Esophagus (tissue), 2 donors: ENCODE data around the gene OGFOD3. TPM values are rescaled to one million over a fixed set of nuclear protein-coding genes. Genes with fewer than 3 reads are reported as not detected.
A peak's percentile ranks its signal among the peaks of the same experiment; 100 is the strongest.
"Not testable (repeated sequence)": the region's sequence is repeated elsewhere in the genome, so short reads cannot be mapped to it uniquely, and the experiment has no call there.

Experiments used
- H3K27ac ChIP-seq, 2 donors: one replicate each; pipeline ENCODE4 v1.5.1; 2013; ENCODE audit warnings: low read depth in 2 of 2, mild to moderate bottlenecking in 2 of 2, inconsistent platforms in 1 of 2, low read length in 1 of 2, moderate library complexity in 1 of 2
- H3K27me3 ChIP-seq, 2 donors: one replicate each; pipeline ENCODE4 v1.6.1; 2013; ENCODE audit warnings: low read length in 2 of 2, control low read depth in 1 of 2, mild to moderate bottlenecking in 1 of 2; ENCODE audit not compliant: insufficient read depth in 2 of 2, control insufficient read depth in 1 of 2
- H3K36me3 ChIP-seq, 2 donors: one replicate each; pipeline ENCODE4 v1.6.1; 2013; ENCODE audit warnings: low read length in 1 of 2; ENCODE audit not compliant: control insufficient read depth in 2 of 2, insufficient read depth in 2 of 2
- H3K4me1 ChIP-seq, 2 donors: one replicate each; pipeline ENCODE4 v1.6.1; 2013; ENCODE audit warnings: low read length in 1 of 2; ENCODE audit not compliant: control insufficient read depth in 2 of 2, insufficient read depth in 2 of 2
- H3K4me3 ChIP-seq, 2 donors: one replicate each; pipeline ENCODE4 v1.5.1; 2013; ENCODE audit warnings: low read length in 2 of 2, mild to moderate bottlenecking in 2 of 2, low read depth in 1 of 2, moderate library complexity in 1 of 2
- H3K9me3 ChIP-seq, 2 donors: one replicate each; pipeline ENCODE4 v1.6.1; 2013; ENCODE audit warnings: mild to moderate bottlenecking in 2 of 2, low read depth in 1 of 2, low read length in 1 of 2, moderate library complexity in 1 of 2; ENCODE audit not compliant: control insufficient read depth in 2 of 2, insufficient read depth in 1 of 2
- WGBS, 2 donors: extraction: QIAGEN DNeasy Blood & Tissue Kit; methylation state at CpG; one replicate each; pipeline ENCODE4 v1.1.7; 2013; 5-methylcytosine and 5-hydroxymethylcytosine counted together
- polyA plus RNA-seq, 2 donors: library from polyadenylated mRNA; stranded (reverse); fragments of 200-250 nt; gene quantifications; one replicate each; pipeline ENCODE4 v1.2.3, GENCODE V29; 2013
- donor health status: healthy with polysubstance abuse.
- donor health status: Bipolar disorder and iron deficiency.

Gene OGFOD3, protein sequence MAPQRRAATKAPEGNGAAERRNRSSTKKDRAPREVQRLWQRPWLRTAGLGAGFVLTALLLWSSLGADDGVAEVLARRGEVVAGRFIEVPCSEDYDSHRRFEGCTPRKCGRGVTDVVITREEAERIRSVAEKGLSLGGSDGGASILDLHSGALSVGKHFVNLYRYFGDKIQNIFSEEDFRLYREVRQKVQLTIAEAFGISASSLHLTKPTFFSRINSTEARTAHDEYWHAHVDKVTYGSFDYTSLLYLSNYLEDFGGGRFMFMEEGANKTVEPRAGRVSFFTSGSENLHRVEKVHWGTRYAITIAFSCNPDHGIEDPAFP
- polyA plus RNA-seq, result 10 to 100 TPM; 11.4 to 11.6 TPM

DNA sequence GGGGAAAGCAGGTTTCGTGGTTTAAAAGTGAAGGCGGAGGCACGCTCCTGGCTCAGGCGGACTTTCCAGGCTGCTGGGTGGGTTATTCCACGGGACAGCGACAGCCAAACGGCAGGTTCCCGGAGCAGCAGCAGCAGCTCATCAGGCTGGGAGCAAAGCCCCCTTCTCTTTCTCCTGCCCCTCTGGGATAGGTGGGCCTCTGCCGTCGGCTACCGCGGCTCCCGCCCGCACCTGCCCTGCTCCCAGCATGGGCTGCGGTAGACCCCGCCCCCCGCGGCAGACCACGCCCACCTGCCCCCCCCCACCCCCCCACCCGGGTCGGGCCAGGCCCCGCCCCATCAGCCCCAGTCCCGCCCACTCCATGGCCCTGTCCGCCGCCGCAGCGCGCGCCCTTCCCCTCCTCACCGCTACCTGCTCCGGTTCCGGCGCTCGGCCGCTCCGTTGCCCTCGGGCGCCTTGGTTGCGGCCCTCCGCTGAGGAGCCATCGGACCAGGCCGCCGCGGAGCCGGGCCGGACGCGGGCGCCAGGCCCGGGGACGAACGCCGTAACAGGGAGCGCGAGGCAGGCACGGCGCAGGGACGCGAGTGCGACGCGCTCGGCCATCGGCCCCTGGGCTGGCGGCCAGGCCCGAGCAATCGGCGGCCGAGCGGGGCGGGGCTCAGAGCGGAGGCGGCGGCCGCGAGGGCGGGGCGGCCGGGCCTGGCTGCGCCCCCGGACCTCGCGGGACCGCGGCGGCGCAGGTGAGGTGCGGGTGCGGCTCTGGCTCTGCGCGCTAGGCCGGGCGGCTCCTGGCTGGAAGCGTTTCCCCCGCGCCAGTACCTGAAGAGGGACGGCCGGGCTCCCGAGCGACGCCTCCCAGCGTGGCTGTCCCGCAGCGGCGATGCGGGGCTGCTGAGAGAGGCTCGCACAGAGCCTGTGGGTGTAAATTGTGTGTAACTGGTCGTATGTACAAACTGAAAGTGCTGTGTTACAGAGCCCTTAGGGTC lies at the start of gene OGFOD3, which contains the start of gene HEXD:
Gene OGFOD3, minus strand, starts transcription at position 586 of the 986 bp plus-strand sequence. Its CDS starts 101 bp downstream, at position 485.
Gene HEXD, plus strand, starts transcription at position 347 of the 986 bp plus-strand sequence. CDS start 1,453 bp downstream, outside the sequence.
- H3K27ac ChIP-seq, result peak within 1 kb of the TSS; percentile 93 to 95
- no peaks in the 10 kb centered on the region for H3K27me3 ChIP-seq
- H3K9me3 ChIP-seq, result no peaks in the 10 kb centered on the region
- peaks cover 2 to 3% of the 10 kb centered on the region in 2 donors for H3K4me1 ChIP-seq
- H3K36me3 ChIP-seq, result peaks cover 0 to 3% of the 10 kb centered on the region in 2 donors
- peak within 1 kb of the TSS; percentile 62 to 98 for H3K4me3 ChIP-seq
- 1% methylated on average over 96 to 108 of the region's 108 CpGs for WGBS, 2 donors

DNA sequence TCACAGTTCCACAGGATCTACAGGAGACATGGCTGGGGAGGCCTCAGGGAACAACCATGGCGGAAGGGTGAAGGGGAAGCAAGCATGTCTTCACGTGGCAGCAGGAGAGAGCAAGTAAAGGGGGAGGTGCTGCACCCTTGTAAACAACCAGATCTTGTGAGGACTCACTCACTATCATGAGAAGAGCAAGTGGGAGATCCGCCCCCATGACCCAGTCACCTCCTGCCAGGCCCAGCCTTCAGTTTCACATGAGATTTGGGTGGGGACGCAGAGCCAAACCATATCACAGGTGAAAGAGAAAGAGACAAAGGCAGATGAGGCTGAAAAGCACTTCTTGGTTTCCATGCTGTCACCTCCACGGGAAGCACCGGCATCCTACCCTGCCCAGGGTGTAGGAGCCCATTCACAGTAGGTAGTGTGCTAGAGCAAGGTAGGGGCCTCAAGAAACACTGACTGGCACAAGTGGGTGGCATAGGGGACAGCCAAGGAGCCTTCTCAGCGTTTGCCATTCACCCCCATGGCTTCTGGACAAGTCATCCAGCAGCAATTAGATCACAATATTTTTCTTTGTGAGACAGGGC lies 46.7 kb upstream of the OGFOD3 start:
- Histone ChIP-seq H3K9me3 (no peaks in the 10 kb centered on the region), H3K27me3 (no peaks in the 10 kb centered on the region), H3K36me3 (peaks cover 3 to 51% of the 10 kb centered on the region in 2 donors), H3K4me3 (no peak overlapping the region), H3K27ac (no peak overlapping the region), H3K4me1 (no peaks in the 10 kb centered on the region)
- WGBS, 2 donors, result 82 to 85% methylated on average over 7 of the region's 7 CpGs

DNA sequence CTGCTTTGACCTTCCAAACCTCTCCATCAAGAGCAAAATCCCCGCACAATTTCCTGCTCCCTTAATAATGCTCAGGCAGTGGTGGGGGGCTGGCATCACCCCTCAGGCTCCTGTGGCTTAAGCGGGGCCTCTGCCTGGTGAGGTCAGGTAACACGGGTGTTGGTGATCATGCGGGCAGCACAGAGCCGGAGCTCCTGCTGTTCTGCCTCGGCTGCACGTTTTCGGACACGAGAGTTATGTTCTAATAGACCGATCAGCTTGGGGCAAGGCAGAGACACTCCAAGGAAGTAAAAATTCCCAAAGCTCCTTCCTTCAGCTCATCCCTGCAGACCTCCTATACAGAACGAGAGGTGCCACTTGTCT lies 46.2 kb upstream of the OGFOD3 start:
- H3K27me3 ChIP-seq, result no peaks in the 10 kb centered on the region
- H3K4me3 ChIP-seq, result no peak overlapping the region
- peaks cover 3 to 50% of the 10 kb centered on the region in 2 donors for H3K36me3 ChIP-seq
- no peaks in the 10 kb centered on the region for H3K4me1 ChIP-seq
- H3K9me3 ChIP-seq, result no peaks in the 10 kb centered on the region
- no peak overlapping the region for H3K27ac ChIP-seq
- WGBS, 2 donors, result 86 to 90% methylated on average over 11 of the region's 11 CpGs

DNA sequence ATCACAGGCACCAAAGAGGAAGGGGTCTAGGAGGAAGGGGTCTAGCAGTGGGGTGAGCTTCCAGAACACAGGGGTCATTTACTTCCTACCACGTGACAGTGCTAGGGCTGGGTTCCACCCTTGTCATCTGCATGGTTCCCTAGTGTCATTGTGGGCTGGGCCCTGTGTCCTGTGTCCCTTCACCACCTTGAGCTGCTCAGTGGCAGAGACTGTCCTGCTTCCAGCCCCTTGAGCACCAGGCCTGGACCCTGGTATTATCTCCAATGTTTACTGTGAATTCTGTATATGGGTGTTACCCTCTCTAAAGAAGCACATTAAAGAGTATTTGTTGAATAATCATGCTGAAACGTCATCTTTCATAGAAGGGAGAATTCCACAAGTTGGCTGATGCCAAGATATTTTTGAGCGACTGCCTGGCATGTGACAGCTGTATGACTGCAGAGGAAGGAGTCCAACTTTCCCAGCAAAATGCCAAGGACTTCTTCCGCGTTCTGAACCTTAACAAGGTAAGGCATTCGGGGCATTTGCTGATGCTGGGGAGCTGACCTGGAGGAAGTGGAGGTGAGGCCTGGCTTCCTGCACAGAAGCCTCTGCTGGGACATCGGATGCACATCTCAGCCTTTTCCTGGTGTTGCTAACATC lies 45.7 kb upstream of the OGFOD3 start:
- Histone ChIP-seq H3K36me3 (peaks cover 3 to 49% of the 10 kb centered on the region in 2 donors), H3K4me1 (peaks cover 0 to 4% of the 10 kb centered on the region in 2 donors), H3K4me3 (no peak overlapping the region), H3K9me3 (no peaks in the 10 kb centered on the region), H3K27ac (no peak overlapping the region), H3K27me3 (no peaks in the 10 kb centered on the region)
- WGBS, 2 donors, result 61 to 65% methylated on average over 7 of the region's 7 CpGs

DNA sequence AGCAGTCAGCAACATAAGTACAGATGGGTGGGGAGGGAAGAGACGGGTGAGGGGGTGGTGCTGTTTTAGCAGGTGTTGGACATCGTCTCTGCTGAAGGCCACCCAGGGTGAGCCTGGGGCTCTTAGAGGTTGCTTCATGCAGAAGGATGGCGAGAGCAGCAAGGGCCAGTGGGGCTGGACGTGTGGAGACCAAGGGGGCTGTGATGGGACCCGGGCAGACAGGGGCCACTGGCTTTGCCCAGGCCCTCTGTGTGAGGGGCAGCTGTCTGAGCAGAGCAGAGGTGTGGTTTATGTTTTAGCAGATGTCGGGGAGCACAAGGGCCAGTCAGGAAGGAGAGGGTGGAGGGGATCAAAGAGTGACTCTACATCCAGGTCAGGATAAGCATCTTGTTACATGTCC lies 45.0 kb upstream of the OGFOD3 start:
- 82 to 86% methylated on average over 6 of the region's 6 CpGs for WGBS, 2 donors
- Histone ChIP-seq H3K4me1 (peaks cover 0 to 4% of the 10 kb centered on the region in 2 donors), H3K9me3 (no peaks in the 10 kb centered on the region), H3K27me3 (no peaks in the 10 kb centered on the region), H3K27ac (no peak overlapping the region), H3K4me3 (no peak overlapping the region), H3K36me3 (peaks cover 3 to 46% of the 10 kb centered on the region in 2 donors)

DNA sequence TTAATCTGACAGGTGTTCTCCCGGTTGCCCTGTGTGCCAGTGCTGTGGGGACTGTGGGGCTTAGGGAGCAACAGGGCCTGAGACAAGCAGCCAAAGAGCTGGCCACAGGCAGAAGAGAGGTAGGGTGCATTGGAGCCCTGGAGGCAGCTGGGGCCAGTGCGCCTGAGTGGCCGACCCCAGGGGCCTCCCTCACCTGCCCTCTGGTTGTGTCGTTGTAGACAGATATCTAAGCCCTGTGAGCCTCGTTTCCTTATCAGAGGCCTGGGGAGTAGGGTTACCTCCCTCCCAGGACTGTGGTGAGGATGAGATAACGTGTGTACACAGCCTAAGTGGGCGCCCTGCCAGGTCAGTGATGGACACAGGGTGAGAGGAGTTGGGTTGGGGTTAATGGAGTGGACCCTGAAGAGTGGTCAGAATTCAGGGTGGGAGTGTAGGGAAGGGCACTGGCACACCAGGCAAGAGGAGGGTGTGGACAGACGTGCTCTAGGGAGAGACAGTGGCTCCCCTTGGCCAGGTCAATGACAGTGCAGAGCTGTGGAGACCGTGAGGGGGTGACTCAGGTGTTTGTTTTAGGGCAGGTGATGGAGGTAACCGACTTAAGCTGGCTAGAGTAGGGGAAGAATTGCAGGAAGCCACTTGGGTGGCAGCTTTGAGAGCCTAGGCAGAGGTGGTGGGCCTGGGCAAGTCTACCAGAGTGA lies 43.6 kb upstream of the OGFOD3 start:
- no peaks in the 10 kb centered on the region for H3K9me3 ChIP-seq
- 68 to 82% methylated on average over 10 of the region's 10 CpGs for WGBS, 2 donors
- no peaks in the 10 kb centered on the region for H3K27me3 ChIP-seq
- H3K4me3 ChIP-seq, result no peak overlapping the region
- H3K36me3 ChIP-seq, result peaks cover 3 to 45% of the 10 kb centered on the region in 2 donors
- H3K4me1 ChIP-seq, result peaks cover 0 to 8% of the 10 kb centered on the region in 2 donors
- H3K27ac ChIP-seq, result no peak overlapping the region

DNA sequence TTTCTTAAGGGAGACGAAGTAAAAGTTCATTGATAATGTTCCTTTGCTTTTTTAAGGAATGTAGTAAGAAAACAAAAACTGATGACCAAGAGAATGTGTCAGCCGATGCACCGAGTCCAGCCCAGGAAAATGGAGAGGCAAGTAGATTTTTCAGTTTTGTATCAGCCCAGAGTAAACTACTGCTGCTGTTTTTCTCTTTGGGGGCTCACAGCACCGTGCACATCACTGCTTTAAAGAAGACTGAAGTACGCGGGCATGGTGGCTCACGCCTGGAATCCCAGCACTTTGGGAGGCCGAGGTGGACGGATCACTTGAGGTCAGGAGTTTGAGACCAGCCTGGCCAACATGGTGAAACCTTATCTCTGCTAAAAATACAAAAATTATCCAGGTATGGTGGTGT lies 41.5 kb upstream of the OGFOD3 start:
- peaks cover 3 to 34% of the 10 kb centered on the region in 2 donors for H3K36me3 ChIP-seq
- not testable (repeated sequence) for H3K27me3 ChIP-seq, H3K4me1 ChIP-seq, H3K27ac ChIP-seq, H3K4me3 ChIP-seq, H3K9me3 ChIP-seq
- WGBS, 2 donors, result 90 to 96% methylated on average over 9 of the region's 9 CpGs

DNA sequence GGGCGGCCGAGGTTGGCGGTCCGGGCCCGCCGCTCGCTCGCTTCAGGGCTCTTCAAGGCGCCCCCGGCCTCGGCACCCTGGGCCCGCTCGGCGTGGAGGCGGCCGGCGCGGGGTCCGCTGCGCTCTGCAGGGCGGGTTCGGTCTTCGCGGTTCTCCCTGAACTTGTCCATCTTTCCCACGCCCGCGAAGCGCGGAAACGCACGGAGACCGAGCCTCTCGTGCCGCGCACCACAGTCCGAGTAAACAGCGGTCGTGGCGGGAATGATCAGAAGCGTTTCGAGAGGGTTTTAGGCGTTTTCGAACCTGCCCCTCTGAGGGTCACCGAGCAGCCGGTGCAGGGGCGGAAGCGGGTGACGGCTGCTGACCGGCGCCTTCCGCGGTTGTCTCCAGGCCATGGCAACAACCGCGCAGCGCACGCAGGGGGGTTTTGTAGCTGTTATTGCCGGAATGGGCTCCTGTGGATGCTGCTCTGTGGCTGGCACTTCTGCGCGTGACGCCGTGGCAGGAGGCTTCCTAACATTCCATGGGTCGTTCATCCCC lies 40.6 kb upstream of the OGFOD3 start:
- H3K27me3 ChIP-seq, result no peaks in the 10 kb centered on the region
- peaks cover 3 to 24% of the 10 kb centered on the region in 2 donors for H3K36me3 ChIP-seq
- peak overlapping the region; percentile 76 to 92 for H3K4me3 ChIP-seq
- peaks cover 0 to 8% of the 10 kb centered on the region in 2 donors for H3K4me1 ChIP-seq
- H3K27ac ChIP-seq, result peak overlapping the region; percentile 88
- 0% methylated on average over 59 to 62 of the region's 62 CpGs for WGBS, 2 donors
- no peaks in the 10 kb centered on the region for H3K9me3 ChIP-seq
